Measurements from ENCODE around the gene PHTF2. TPM values are rescaled to one million over a fixed set of nuclear protein-coding genes. Genes with fewer than 3 reads are reported as not detected.

PHTF2 gene
- total RNA-seq, 1 donor from 2014 or later = 17.9 TPM

GRCh38 chr7:77788327-77788902 is 10.2 kb upstream of the PHTF2 start:
- intact Hi-C loops (cut with DNase I) = no loop called here
- no peak for ATAC-seq

DNA sequence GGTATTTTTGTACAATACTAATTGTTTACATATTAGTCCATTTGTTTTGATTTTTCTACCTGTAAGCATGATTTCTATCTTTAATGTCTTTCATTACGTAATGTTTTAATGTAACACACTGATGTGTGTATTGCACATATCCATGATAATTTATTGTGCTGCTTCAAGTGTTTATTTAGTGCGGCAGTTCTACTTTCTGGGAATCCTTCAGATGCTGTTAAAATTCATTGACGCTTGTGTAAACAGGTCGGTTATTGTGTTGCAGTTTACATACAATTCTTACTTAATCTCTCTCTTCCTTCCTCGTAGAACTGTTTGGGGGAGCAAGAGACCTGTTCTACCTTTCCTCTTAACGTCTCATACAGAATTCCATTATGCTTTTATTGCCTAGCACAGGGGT is 7.2 kb upstream of the PHTF2 start:
- intact Hi-C loops (cut with DNase I) = no loop called here
- no peak for DNase-seq (ENCODE audit: low spot score)
- ATAC-seq = no peak

More at GRCh38 chr7:77788327-77788902, 10.2 kb upstream of the PHTF2 start:
- DNase-seq (ENCODE audit: low spot score) = no peak

- DNase-seq (ENCODE audit: low spot score) = no peak
- intact Hi-C loops (cut with DNase I) = no loop called here
- ATAC-seq = no peak
Observed at GRCh38 chr7:77791956-77792355, 6.6 kb upstream of the PHTF2 start.

DNA sequence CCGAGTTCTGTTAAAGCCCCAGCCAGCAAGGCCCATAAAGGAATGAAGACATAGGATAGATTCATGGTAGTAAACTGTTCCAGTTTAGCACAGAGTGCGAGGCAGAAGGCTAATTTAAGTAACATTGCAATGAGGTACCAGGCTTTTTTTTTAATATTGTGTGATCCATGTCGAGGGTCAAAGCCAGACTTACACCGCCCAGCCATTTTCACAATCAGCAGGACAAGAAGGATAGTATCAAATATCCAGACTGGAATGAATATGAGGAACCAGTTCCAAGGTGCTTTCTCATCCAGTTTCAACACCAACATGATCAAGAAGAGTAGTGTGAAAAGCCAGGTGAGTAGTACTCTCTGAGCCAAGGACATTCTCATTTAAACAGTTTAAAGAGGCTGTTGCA is 4.6 kb upstream of the PHTF2 start:
- intact Hi-C loops (cut with DNase I) = no loop called here
- DNase-seq (ENCODE audit: low spot score) (no peak), ATAC-seq (no peak)

GRCh38 chr7:77796109-77796508 is 2.5 kb upstream of the PHTF2 start:
- ATAC-seq (no peak), DNase-seq (ENCODE audit: low spot score) (no peak)
- intact Hi-C loops (cut with DNase I) = no loop called here

GRCh38 chr7:77796960-77797359 is 1.6 kb upstream of the PHTF2 start:
- intact Hi-C loops (cut with DNase I) = no loop called here
- DNase-seq (ENCODE audit: low spot score) (no peak), ATAC-seq (no peak)

GRCh38 chr7:77797734-77798393 is 709 bp upstream of the PHTF2 start:
- intact Hi-C loops (cut with DNase I) = no loop called here
- ATAC-seq (peak; percentile 48), DNase-seq (ENCODE audit: low spot score) (no peak)

DNA sequence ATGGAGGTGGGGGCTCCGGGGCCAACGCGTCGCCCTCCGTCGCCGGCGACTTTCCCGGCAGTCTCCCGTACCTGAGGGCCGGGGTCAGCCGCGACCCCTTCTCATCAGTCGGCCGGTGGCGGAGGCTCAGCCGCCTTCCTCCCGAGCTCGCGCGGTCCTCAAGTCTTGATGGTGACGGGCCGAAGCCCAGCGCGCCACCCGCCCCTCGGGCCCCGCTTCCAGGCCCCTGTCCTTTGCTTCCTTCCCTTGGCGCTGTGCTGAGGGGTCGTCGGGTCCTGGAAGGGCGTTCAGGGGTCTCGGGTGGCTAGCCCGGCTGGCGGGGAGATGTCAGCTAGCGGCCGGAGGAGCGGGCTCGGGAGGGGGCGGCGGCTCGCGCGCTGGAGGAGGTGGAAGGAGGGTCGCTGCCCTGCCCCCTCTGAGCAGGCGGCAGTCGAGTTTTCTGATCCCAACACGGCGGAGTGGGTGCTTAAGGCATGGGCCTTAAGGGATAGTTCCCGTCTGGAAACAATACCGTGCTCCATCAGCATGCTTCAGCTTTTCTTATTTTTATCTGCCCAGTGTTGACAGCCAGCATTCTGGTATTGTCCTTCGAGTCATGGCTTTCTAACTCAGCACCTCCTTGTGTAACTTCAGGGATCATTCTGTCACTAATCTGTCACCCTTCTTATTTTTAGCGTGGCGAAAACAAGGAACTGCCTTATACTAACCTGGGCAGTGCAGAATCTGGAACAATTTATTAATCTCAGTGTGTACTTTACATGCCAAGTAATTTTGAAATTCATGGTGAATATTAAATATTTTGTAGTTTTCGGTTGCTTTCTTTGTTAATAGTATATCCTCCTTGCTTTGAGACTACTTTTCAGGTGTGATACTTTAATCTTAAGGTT is 748 bp downstream of the PHTF2 start:
- DNase-seq (ENCODE audit: low spot score) (peak; percentile 77), ATAC-seq (peak; percentile 1)
- intact Hi-C loops (cut with DNase I) = no loop called here

GRCh38 chr7:77800158-77800557 is 1.6 kb downstream of the PHTF2 start:
- no peak for ATAC-seq
- DNase-seq (ENCODE audit: low spot score) = no peak
- intact Hi-C loops (cut with DNase I) = no loop called here

- DNase-seq (ENCODE audit: low spot score) (no peak), ATAC-seq (no peak)
- intact Hi-C loops (cut with DNase I) = no loop called here
Observed at GRCh38 chr7:77800730-77801129, 2.2 kb downstream of the PHTF2 start.

- DNase-seq (ENCODE audit: low spot score) (no peak), ATAC-seq (no peak)
- intact Hi-C loops (cut with DNase I) = no loop called here
Observed at GRCh38 chr7:77802557-77803405, 4.2 kb downstream of the PHTF2 start.

GRCh38 chr7:77806425-77806824 is 7.9 kb downstream of the PHTF2 start:
- DNase-seq (ENCODE audit: low spot score) (no peak), ATAC-seq (no peak)
- intact Hi-C loops (cut with DNase I) = no loop called here

DNA sequence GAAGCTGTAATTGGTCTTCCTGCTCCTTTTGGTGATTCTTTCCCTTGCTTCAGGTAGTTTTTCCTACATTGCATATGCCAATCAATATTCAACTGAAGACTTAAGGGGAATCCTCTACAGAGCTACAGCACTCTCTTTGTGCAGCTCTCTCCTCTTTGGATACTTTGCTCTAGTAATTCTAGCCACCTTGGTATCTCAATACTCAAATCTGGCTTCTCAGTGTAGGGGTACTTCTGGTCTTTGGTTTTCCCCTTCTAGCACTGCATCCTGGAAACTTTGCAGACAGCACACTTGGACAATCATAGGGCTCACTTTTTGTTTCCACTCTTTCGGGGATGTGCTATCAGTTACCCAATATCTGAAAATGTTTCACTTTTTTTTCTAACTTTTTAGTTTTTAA is 9.9 kb downstream of the PHTF2 start:
- DNase-seq (ENCODE audit: low spot score) = no peak
- intact Hi-C loops (cut with DNase I) = no loop called here
- ATAC-seq = no peak

DNA sequence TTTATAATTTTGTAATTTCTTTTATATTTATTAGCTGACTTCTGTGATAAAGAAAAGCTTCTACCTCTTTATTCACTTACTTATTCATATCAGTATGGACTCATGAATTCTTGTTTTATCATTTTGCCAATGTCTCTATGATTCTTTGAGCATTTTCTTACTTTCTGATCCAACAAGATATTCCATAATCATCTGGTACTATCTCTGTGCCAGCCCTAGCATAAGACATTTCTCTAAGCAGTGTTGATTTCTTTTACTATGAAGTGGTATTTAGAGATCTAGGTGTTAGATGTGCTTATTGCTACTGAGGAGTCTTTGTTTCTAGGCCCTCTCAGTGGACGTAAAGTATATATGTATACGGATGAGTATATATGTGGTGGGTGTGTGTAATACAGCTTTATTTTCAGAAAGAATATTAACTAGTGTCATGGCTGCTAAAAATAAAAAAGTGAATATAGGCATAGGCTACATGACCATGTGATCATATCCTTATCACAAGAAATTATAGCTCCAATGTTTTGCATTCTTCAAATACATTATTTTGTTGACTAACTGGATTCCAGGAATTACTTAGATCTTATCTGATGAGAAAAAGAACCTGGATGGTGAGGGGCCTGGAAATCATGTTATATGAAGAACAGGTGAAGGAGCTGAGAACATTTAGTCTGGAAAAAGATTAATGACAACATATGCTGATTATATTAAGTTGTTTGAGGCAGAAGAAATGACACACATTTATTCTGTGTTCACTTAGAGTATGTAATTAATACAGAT is 13.1 kb downstream of the PHTF2 start:
- intact Hi-C loops (cut with DNase I) = no loop called here
- ATAC-seq (no peak), DNase-seq (ENCODE audit: low spot score) (no peak)

- intact Hi-C loops (cut with DNase I) = no loop called here
- ATAC-seq (no peak), DNase-seq (ENCODE audit: low spot score) (no peak)
Observed at GRCh38 chr7:77812290-77812685, 13.7 kb downstream of the PHTF2 start.

- ATAC-seq = no peak
- intact Hi-C loops (cut with DNase I) = no loop called here
- DNase-seq (ENCODE audit: low spot score) = no peak
Observed at GRCh38 chr7:77813180-77813579, 14.6 kb downstream of the PHTF2 start.

DNA sequence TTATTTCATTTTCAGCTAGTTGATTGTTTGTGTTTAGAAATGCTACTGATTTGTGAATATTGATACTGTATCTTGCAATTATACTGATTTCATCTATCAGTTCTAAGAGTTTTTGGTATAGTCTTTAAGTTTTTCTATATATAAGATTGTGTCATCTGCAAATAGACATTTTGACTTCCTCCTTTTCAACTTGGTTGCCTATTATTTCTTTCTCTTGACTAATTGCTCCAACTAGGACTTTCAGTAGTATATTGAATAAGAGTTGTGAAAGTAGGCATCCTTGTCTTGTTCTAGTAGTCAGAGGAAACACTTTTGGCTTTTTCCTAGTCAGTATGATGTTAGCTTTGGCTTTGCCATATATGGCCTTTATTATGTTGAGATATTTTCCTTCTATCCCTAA is 20.4 kb downstream of the PHTF2 start:
- ATAC-seq (no peak), DNase-seq (ENCODE audit: low spot score) (no peak)
- intact Hi-C loops (cut with DNase I) = no loop called here

DNA sequence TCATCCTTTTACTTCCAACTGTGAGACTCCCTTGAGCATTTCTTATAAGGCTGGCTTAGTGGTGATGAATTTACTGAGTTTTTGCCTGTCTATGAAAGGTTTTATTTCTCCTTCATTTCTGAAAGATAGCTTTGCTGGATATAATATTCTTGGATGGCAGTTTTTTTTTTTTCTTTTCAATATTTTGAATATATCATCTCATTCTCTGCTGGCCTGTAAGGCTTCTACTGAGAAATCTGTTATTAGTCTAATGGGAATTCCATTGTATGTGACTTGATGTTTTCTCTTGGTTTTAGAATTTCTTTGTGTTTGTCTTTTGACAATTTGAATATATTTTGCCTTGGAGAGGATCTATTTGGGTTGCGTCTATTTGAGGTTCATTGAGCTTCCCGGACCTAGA is 22.4 kb downstream of the PHTF2 start:
- intact Hi-C loops (cut with DNase I) = no loop called here
- DNase-seq (ENCODE audit: low spot score) (no peak), ATAC-seq (no peak)

DNA sequence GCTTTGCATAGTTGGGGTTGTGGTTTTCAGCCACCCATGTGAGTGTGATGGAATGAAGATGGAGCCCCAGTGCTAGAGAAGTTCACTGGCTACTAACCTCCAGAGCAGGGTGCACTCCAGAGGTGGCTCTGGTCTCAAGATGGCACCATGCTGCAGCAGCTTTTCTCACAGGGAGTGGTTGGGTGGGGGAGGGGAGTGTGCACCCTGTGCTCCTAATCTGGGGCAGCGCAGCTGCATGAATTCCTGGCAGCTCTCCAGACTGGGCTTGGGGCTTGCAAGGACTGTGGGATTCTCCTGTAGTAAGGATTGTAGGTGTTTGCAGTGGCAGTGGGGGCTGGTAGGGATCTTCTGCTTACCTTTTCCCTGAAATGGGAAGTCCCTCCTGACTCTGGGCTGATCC is 23.7 kb downstream of the PHTF2 start:
- DNase-seq (ENCODE audit: low spot score) (no peak), ATAC-seq (no peak)
- intact Hi-C loops (cut with DNase I) = no loop called here
